HG03521 (cell line): ENCODE data around the gene CSE1L.
"Not testable (repeated sequence)": the region's sequence is repeated elsewhere in the genome, so short reads cannot be mapped to it uniquely, and the experiment has no call there.

ENCODE experiments used
- ATAC-seq: cut with Tn5 transposase; IDR thresholded peaks from one replicate; pipeline ENCODE4 v1.9.1; 2021; ENCODE audit warnings: mild to moderate bottlenecking, moderate library complexity; ENCODE audit not compliant: unreplicated experiment

Gene CSE1L

GRCh38 chr20:49046087-49046900, at the start of gene CSE1L:
CSE1L (plus strand) TSS chr20:49046312; CDS start chr20:49058464, 12,152 bp downstream.
- ATAC-seq = peak; percentile 86

GRCh38 chr20:48999890-49000870, 45.9 kb upstream of the CSE1L start:
- no peak for ATAC-seq

GRCh38 chr20:49001741-49002140, 44.4 kb upstream of the CSE1L start:
- no peak for ATAC-seq

GRCh38 chr20:49006446-49006980, 39.6 kb upstream of the CSE1L start:
- ATAC-seq = no peak

- ATAC-seq = no peak
Measured at GRCh38 chr20:49009899-49010631, 36.0 kb upstream of the CSE1L start.

- ATAC-seq = no peak
Measured at GRCh38 chr20:49024220-49024619, 21.9 kb upstream of the CSE1L start.

GRCh38 chr20:49028177-49028576, 17.9 kb upstream of the CSE1L start:
- not testable (repeated sequence) for ATAC-seq

- no peak for ATAC-seq
Measured at GRCh38 chr20:49028684-49029083, 17.4 kb upstream of the CSE1L start.

- ATAC-seq = no peak
Measured at GRCh38 chr20:49029203-49029602, 16.9 kb upstream of the CSE1L start.

GRCh38 chr20:49030954-49031619, 15.0 kb upstream of the CSE1L start:
- no peak for ATAC-seq

GRCh38 chr20:49032455-49032854, 13.7 kb upstream of the CSE1L start:
- no peak for ATAC-seq

- no peak for ATAC-seq
Measured at GRCh38 chr20:49034070-49034732, 11.9 kb upstream of the CSE1L start.

- no peak for ATAC-seq
Measured at GRCh38 chr20:49037962-49038387, 8.1 kb upstream of the CSE1L start.

GRCh38 chr20:49039854-49040253, 6.3 kb upstream of the CSE1L start:
- no peak for ATAC-seq

- ATAC-seq = no peak
Measured at GRCh38 chr20:49043000-49043399, 3.1 kb upstream of the CSE1L start.

- no peak for ATAC-seq
Measured at GRCh38 chr20:49045440-49046086, 549 bp upstream of the CSE1L start.

GRCh38 chr20:49052334-49052733, 6.2 kb downstream of the CSE1L start:
- ATAC-seq = no peak

- ATAC-seq = no peak
Measured at GRCh38 chr20:49054056-49054643, 8.0 kb downstream of the CSE1L start.

- no peak for ATAC-seq
Measured at GRCh38 chr20:49063279-49063678, 17.2 kb downstream of the CSE1L start.
